Ovary (tissue), 3 donors: ENCODE measurements around the gene GGT6.

ENCODE experiments used
- EP300 ChIP-seq: sonication (generic); formaldehyde crosslinking; IDR thresholded peaks from one replicate; pipeline ENCODE4 v1.6.1; 2017; ENCODE audit warnings: antibody characterized with exemption
- POLR2A ChIP-seq: fragments of 450-650 bp; IDR thresholded peaks from one replicate; pipeline ENCODE4 v1.6.1; 2017; ENCODE audit warnings: antibody characterized with exemption, mild to moderate bottlenecking, moderate library complexity
- TF ChIP-seq, protein P1 (sequence below), 3 donors: fragments of 450-650 bp in 2 of 3; fragments of 200-600 bp in 1 of 3; IDR thresholded peaks; one replicate each; pipeline versions ENCODE4 v1.5.1 to v1.8.0; 2016 to 2022; ENCODE audit warnings: antibody characterized with exemption in 3 of 3, mild to moderate bottlenecking in 1 of 3
- donor health status: DM: no; HTN: no; CAD: no.

DNA sequence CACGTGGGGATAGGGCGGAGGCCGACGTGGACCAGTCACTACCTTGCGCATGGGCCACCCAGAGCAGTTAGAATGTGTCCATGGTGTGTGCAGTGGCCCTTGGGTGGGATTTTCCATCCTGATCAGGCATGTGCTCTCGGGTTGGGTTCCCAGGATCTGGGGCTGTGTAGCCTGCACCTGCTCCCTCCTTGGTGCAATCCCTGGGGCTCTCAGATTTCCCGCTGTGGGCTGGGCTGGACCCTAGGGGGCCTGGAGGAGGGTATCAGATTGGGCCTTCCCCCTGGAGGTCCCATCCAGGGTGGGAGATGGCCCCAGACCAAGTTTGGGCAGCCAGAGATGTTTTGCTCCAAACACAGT, 25.2 kb upstream of the GGT6 start:
- TF ChIP-seq, protein P1, sequence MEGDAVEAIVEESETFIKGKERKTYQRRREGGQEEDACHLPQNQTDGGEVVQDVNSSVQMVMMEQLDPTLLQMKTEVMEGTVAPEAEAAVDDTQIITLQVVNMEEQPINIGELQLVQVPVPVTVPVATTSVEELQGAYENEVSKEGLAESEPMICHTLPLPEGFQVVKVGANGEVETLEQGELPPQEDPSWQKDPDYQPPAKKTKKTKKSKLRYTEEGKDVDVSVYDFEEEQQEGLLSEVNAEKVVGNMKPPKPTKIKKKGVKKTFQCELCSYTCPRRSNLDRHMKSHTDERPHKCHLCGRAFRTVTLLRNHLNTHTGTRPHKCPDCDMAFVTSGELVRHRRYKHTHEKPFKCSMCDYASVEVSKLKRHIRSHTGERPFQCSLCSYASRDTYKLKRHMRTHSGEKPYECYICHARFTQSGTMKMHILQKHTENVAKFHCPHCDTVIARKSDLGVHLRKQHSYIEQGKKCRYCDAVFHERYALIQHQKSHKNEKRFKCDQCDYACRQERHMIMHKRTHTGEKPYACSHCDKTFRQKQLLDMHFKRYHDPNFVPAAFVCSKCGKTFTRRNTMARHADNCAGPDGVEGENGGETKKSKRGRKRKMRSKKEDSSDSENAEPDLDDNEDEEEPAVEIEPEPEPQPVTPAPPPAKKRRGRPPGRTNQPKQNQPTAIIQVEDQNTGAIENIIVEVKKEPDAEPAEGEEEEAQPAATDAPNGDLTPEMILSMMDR (IDR thresholded peaks at IDR 0.05), result no peak
- TF ChIP-seq POLR2A (no peak), EP300 (no peak)
